HG03196 (cell line): ENCODE measurements around the gene CARD16.
"Not testable (repeated sequence)": the region's sequence is repeated elsewhere in the genome, so short reads cannot be mapped to it uniquely, and the experiment has no call there.

Experiments
- ATAC-seq: cut with Tn5 transposase; IDR thresholded peaks from one replicate; pipeline ENCODE4 v1.9.1; 2021; ENCODE audit not compliant: unreplicated experiment

CARD16 gene

DNA sequence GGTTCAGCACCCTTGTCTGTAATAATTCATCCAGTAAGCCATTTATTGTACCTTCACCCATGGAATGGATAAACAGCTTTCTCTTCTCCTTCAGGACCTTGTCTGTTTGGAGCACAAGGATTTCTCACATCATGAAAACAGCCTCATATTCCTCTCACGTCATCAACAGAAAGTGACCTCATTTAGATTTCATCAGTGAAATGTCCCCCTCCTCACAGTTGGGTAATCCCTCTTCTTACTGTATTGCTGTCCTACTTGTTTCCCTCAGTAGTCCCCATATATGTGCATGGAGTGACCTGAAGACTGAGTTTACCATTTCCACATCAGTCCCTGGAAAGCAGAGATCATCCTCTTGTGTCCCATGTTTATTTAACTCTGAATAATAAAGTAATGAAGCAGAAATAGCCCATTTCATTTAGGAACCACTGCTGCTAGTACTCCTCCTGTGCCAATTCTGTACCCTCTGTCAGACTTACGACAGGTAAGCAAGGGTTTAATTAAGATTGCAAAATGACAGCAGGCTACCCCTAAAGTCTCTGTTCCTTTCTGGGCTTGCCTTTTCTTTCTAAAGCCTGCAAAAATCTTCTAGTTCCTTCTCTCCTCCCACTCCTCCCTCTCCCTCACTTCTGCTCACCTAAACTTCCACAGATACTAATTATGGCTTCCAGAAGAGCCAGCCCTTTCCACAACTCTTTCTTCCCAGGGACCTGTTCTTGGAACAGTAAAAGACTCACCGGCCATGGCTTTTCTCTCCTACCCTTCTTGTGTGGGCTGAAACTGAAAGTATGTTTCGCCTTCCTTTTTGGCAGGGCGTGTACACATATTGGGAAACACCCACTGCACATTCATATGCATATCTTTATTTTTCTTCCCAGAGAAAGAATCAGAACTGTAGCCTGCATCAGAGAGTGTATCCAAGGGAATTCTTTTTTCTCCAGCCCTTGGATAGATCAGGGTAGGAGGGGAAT is at the start of gene CARD16:
TSS of gene CARD16 (minus strand) at position 779 of the 968 bp plus-strand sequence. CDS start at position 741, 38 bp downstream.
- ATAC-seq = peak; percentile 100

- no peak for ATAC-seq
These were observed 47.4 kb upstream of the CARD16 start for GRCh38 chr11:105092256-105093239.

- no peak for ATAC-seq
These were observed 36.4 kb upstream of the CARD16 start for GRCh38 chr11:105081412-105082150.

- ATAC-seq = not testable (repeated sequence)
These were observed 35.2 kb upstream of the CARD16 start for GRCh38 chr11:105080171-105080906.

DNA sequence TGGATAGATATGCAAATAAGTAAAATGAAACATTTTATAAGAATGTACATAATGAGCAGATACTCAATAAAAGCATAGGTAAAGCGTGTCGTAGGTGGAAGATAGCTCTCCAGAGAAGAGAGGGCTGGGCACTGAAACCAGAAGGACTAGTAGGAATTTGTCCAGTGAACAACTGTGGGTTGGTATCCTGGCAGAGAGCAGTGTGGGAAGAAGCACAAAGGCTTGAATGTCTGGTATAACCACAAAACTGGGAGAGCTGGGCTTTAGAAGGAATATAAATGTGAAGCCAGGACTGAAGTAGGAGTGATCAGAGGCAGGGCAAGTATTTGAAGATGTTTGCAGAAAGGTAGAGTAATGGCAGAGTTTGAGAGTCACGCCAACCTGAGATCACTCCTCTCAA is 33.1 kb upstream of the CARD16 start:
- ATAC-seq = no peak

DNA sequence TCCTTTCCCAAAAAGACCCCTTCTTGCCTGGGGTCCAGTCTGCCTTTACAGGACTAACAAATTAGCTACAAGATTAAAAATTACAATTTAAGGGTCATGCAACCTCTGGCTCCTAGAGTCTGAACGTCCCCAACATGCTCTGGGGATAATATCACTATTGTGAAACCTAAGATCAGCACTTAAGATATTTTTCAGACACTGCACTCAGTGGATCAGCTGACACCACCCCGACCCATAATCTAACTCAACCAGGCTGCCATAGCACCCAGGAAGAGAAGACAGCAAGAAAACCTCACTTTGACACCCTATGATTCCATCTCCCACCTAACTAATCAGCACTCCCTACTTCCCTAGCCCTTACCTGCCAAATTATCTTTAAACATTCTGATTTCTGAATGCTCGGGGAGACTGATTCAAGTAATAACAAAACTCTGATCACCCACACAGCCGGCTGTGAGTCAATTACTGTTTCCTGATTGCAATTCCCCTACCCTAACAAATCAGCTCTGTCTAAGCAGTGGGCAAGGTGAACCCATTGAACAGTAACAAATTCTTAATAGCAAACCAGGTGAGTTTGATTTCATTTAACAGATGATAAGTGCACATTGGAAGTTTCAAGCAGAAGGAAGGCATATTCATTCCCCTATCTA is 32.1 kb upstream of the CARD16 start:
- ATAC-seq = not testable (repeated sequence)

- ATAC-seq = no peak
These were observed 29.0 kb upstream of the CARD16 start for GRCh38 chr11:105074166-105074530.

DNA sequence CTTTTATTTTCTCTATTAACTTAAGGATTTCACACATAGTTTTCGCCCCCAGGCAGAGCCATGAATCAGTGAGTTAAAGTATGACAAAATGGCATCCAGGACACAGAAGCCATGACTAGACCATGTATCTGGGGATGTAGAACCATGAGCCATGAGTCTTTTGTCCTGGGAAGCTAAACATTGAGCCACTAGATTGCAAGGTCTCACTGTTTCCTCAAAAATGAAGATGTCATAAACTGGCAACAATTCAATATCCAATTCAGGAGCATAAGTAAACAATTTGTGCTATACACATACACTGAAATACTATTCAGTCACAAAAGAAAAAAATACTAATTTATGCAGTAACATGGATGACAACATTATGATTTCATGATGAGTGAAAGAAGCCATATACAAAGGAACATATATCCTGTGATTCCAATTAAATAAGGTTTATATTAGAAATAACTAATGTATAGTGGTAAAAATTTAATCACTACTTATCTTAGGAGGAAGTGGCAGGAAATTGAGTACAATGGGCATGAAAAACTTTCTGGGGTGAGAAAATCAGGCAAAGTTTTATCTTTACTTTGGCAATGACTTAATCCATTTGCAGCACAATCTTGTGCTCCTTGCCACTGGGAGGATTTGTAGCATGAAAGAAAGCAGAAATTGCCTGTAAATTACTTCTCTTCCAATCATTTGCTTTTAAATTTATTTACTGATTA is 28.5 kb upstream of the CARD16 start:
- no peak for ATAC-seq

- ATAC-seq = not testable (repeated sequence)
These were observed 26.9 kb upstream of the CARD16 start for GRCh38 chr11:105072080-105072479.

- ATAC-seq = no peak
These were observed 26.1 kb upstream of the CARD16 start for GRCh38 chr11:105071089-105071732.

GRCh38 chr11:105070306-105070705 is 25.2 kb upstream of the CARD16 start:
- no peak for ATAC-seq

- not testable (repeated sequence) for ATAC-seq
These were observed 24.6 kb upstream of the CARD16 start for GRCh38 chr11:105069749-105070148.

GRCh38 chr11:105063245-105063941 is 18.3 kb upstream of the CARD16 start:
- not testable (repeated sequence) for ATAC-seq

GRCh38 chr11:105057432-105057831 is 12.3 kb upstream of the CARD16 start:
- ATAC-seq = no peak

- ATAC-seq = no peak
These were observed 11.3 kb upstream of the CARD16 start for GRCh38 chr11:105056446-105056845.

GRCh38 chr11:105054723-105055493 is 9.8 kb upstream of the CARD16 start:
- ATAC-seq = no peak

DNA sequence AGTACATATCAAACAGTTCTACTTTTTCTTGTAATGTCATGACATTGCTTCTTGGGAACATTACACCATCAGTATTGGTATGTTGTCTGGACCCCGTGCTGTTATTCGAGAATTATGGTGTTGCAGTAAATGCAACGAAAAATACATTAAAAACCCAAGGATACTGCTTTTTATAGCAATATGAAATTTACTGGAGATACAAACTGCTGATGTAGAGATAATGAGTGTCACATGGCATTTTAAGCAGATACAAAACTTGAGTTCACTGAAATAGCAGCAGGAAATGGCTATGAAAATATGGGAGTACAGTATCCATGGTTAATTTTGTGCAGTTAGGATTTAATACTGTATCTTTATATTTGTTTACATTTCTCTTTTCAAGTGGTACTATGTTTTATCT is 7.4 kb upstream of the CARD16 start:
- ATAC-seq = no peak
